H9 (cell line): Measurements from ENCODE around the gene CCL27. TPM values are rescaled to one million over a fixed set of nuclear protein-coding genes. Genes with fewer than 3 reads are reported as not detected.

Experiments used
- DNase-seq: peaks from one replicate; pipeline ENCODE4 v3.0.0-alpha.2; 2017
- H2AFZ ChIP-seq: one replicate; pipeline ENCODE4 v1.6.1; 2013; ENCODE audit warnings: mild to moderate bottlenecking, low read length, control low read depth, moderate library complexity
- H2AK5ac ChIP-seq: 2 replicates; pipeline ENCODE4 v1.6.1; 2013; ENCODE audit warnings: low read length, control low read depth, mixed read lengths; ENCODE audit not compliant: insufficient read length
- H2BK120ac ChIP-seq: one replicate; pipeline ENCODE4 v1.6.1; 2013; ENCODE audit warnings: low read depth, mild to moderate bottlenecking, low read length, control low read depth, inconsistent platforms; ENCODE audit not compliant: poor library complexity, severe bottlenecking
- H2BK12ac ChIP-seq: 2 replicates; pipeline ENCODE4 v1.6.1; 2013; ENCODE audit warnings: low read length, control low read depth, mixed read lengths, low read depth; ENCODE audit not compliant: insufficient read length
- H2BK15ac ChIP-seq: 2 replicates; pipeline ENCODE4 v1.6.1; 2013; ENCODE audit warnings: low read depth, low read length, control low read depth
- H2BK20ac ChIP-seq: one replicate; pipeline ENCODE4 v1.6.1; 2013; ENCODE audit warnings: low read depth, mild to moderate bottlenecking, low read length, control low read depth, inconsistent platforms; ENCODE audit not compliant: poor library complexity, severe bottlenecking
- H2BK5ac ChIP-seq: 2 replicates; pipeline ENCODE4 v1.6.1; 2013; ENCODE audit warnings: low read length, control low read depth, mixed read lengths; ENCODE audit not compliant: insufficient read length
- H3K14ac ChIP-seq: 2 replicates; pipeline ENCODE4 v1.6.1; 2013; ENCODE audit warnings: low read length, control low read depth; ENCODE audit not compliant: insufficient read depth
- H3K18ac ChIP-seq: 2 replicates; pipeline ENCODE4 v1.6.1; 2013; ENCODE audit warnings: low read depth, mild to moderate bottlenecking, mixed read lengths, low read length, control low read depth; ENCODE audit not compliant: insufficient read length
- H3K23ac ChIP-seq: 2 replicates; pipeline ENCODE4 v1.6.1; 2013; ENCODE audit warnings: low read length, control low read depth, mixed read lengths, low read depth; ENCODE audit not compliant: insufficient read length
- H3K23me2 ChIP-seq: 2 replicates; pipeline ENCODE4 v1.6.1; 2013; ENCODE audit warnings: low read depth, mild to moderate bottlenecking, mixed read lengths, low read length, control low read depth; ENCODE audit not compliant: insufficient read length, poor library complexity, severe bottlenecking
- H3K27ac ChIP-seq: 2 replicates; pipeline ENCODE4 v1.5.1; 2013; ENCODE audit warnings: low read length, control low read depth, mixed read lengths, low read depth; ENCODE audit not compliant: insufficient read length
- H3K27me3 ChIP-seq: 2 replicates; pipeline ENCODE4 v1.6.1; 2013; ENCODE audit warnings: low read length, control low read depth, inconsistent platforms; ENCODE audit not compliant: insufficient read depth
- H3K4ac ChIP-seq: 2 replicates; pipeline ENCODE4 v1.6.1; 2013; ENCODE audit warnings: low read depth, mild to moderate bottlenecking, control low read depth, inconsistent platforms, low read length, moderate library complexity
- H3K4me1 ChIP-seq: 2 replicates; pipeline ENCODE4 v1.6.1; 2013; ENCODE audit warnings: low read length, control low read depth, inconsistent platforms; ENCODE audit not compliant: insufficient read depth
- H3K4me2 ChIP-seq: 2 replicates; pipeline ENCODE4 v1.6.1; 2013; ENCODE audit warnings: low read length, control low read depth, mixed read lengths; ENCODE audit not compliant: insufficient read length, insufficient read depth
- H3K56ac ChIP-seq: 2 replicates; pipeline ENCODE4 v1.6.1; 2013; ENCODE audit warnings: low read depth, mild to moderate bottlenecking, mixed read lengths, low read length, control low read depth; ENCODE audit not compliant: insufficient read length
- H3K79me1 ChIP-seq: 2 replicates; pipeline ENCODE4 v1.6.1; 2013; ENCODE audit warnings: low read depth, mild to moderate bottlenecking, moderate library complexity, low read length, control low read depth, inconsistent platforms; ENCODE audit not compliant: insufficient read depth, poor library complexity, severe bottlenecking
- H3K79me2 ChIP-seq: 2 replicates; pipeline ENCODE4 v1.6.1; 2013; ENCODE audit warnings: low read length, control low read depth, inconsistent platforms; ENCODE audit not compliant: insufficient read depth
- H3K9ac ChIP-seq: 2 replicates; pipeline ENCODE4 v1.6.1; 2013; ENCODE audit warnings: low read length, control low read depth, mixed read lengths; ENCODE audit not compliant: insufficient read length; ENCODE audit errors: extremely low read depth
- H3K9me3 ChIP-seq: one replicate; pipeline ENCODE4 v1.6.1; 2013; ENCODE audit warnings: low read depth, low read length, inconsistent platforms; ENCODE audit not compliant: control insufficient read depth
- H3T11ph ChIP-seq: one replicate; pipeline ENCODE4 v1.6.1; 2013; ENCODE audit warnings: mild to moderate bottlenecking, low read length, control low read depth, inconsistent platforms
- H4K20me1 ChIP-seq: one replicate; pipeline ENCODE4 v1.6.1; 2013; ENCODE audit not compliant: control insufficient read depth, insufficient read length, insufficient read depth
- H4K5ac ChIP-seq: 2 replicates; pipeline ENCODE4 v1.6.1; 2013; ENCODE audit warnings: low read depth, mild to moderate bottlenecking, mixed read lengths, low read length, control low read depth; ENCODE audit not compliant: insufficient read length
- H4K8ac ChIP-seq: replicated peaks from 2 replicates; pipeline ENCODE4 v1.6.1; 2013; ENCODE audit warnings: low read length, control low read depth, mixed read lengths, low read depth; ENCODE audit not compliant: insufficient read length
- H4K91ac ChIP-seq: 2 replicates; pipeline ENCODE4 v1.6.1; 2013; ENCODE audit warnings: low read depth, mild to moderate bottlenecking, moderate library complexity, mixed read lengths, low read length, control low read depth; ENCODE audit not compliant: insufficient read length
- H3K27ac Mint-ChIP-seq, 3 experiments: 2 replicates in 2 of 3; 3 replicates in 1 of 3; pipeline ENCODE4 v1.8.0; 2020 to 2021; ENCODE audit warnings: mixed read lengths in 3 of 3, mild to moderate bottlenecking in 1 of 3, moderate library complexity in 1 of 3
- H3K27me3 Mint-ChIP-seq: 2 replicates; pipeline ENCODE4 v1.8.0; 2021; ENCODE audit warnings: low read depth, mild to moderate bottlenecking, moderate library complexity, mixed read lengths
- H3K36me3 Mint-ChIP-seq, 3 experiments: 2 replicates in 2 of 3; 3 replicates in 1 of 3; pipeline ENCODE4 v1.8.0; 2020 to 2021; ENCODE audit warnings: low read depth in 3 of 3, mixed read lengths in 3 of 3; ENCODE audit not compliant: insufficient read depth in 1 of 3
- H3K4me1 Mint-ChIP-seq, 2 experiments: 2 replicates each; pipeline ENCODE4 v1.8.0; 2020; ENCODE audit warnings: mixed read lengths in 2 of 2
- H3K4me3 Mint-ChIP-seq, 2 experiments: 2 replicates in 1 of 2; 3 replicates in 1 of 2; pipeline ENCODE4 v1.8.0; 2020 to 2021; ENCODE audit warnings: mild to moderate bottlenecking in 2 of 2, mixed read lengths in 2 of 2, moderate library complexity in 1 of 2
- H3K9me3 Mint-ChIP-seq, 2 experiments: 2 replicates in 1 of 2; 3 replicates in 1 of 2; pipeline ENCODE4 v1.8.0; 2020; ENCODE audit warnings: mild to moderate bottlenecking in 2 of 2, mixed read lengths in 2 of 2, moderate library complexity in 1 of 2
- WGBS: extraction: QIAGEN DNeasy Blood & Tissue Kit; methylation state at CpG from one replicate; pipeline ENCODE4 v1.1.7; 2013; ENCODE audit warnings: missing lambda C conversion rate, low lambda C conversion rate, mixed read lengths; ENCODE audit not compliant: insufficient read length; ENCODE audit errors: extremely low coverage; 5-methylcytosine and 5-hydroxymethylcytosine counted together
- total RNA-seq: library from RNA; stranded (reverse); gene quantifications from 2 replicates; pipeline ENCODE4 v1.2.1, GENCODE V29; 2021
- TF ChIP-seq, protein P1 (sequence below): fragments of 200-600 bp; sonication (generic); conservative IDR thresholded peaks from 3 replicates; pipeline ENCODE4 v1.8.0; 2021; ENCODE audit warnings: antibody characterized with exemption, mild to moderate bottlenecking

The CCL27 gene
- total RNA-seq, 1 experiment from 2014 or later = 0.28 TPM

- Histone ChIP-seq H3K9me3 (no peaks in the 10 kb centered on the region), H2AK5ac (no peak overlapping the region), H3K18ac (no peak overlapping the region), H3K79me1 (no peaks in the 10 kb centered on the region), H3K9ac (no peak overlapping the region), H2BK12ac (no peak overlapping the region), H3K23me2 (peaks cover 16% of the 10 kb centered on the region), H2AFZ (no peak overlapping the region), H2BK15ac (no peak overlapping the region), H3K14ac (no peak overlapping the region), H3K56ac (no peak overlapping the region), H2BK120ac (no peak overlapping the region), H3T11ph (no peak overlapping the region), H2BK20ac (no peak overlapping the region), H3K4ac (no peak overlapping the region), H2BK5ac (no peak overlapping the region), H3K27me3 (peaks cover 43% of the 10 kb centered on the region), H3K27ac (no peak overlapping the region), H3K4me2 (no peak overlapping the region), H3K4me1 (0 out of 2 replicates have a peak, but pooled peaks cover 3% of the 10 kb centered on the region), H4K20me1 (no peaks in the 10 kb centered on the region), H3K79me2 (no peaks in the 10 kb centered on the region), H4K5ac (no peak overlapping the region), H4K8ac (no peak overlapping the region), H3K23ac (no peak overlapping the region), H4K91ac (no peak overlapping the region)
- TF ChIP-seq, protein P1, sequence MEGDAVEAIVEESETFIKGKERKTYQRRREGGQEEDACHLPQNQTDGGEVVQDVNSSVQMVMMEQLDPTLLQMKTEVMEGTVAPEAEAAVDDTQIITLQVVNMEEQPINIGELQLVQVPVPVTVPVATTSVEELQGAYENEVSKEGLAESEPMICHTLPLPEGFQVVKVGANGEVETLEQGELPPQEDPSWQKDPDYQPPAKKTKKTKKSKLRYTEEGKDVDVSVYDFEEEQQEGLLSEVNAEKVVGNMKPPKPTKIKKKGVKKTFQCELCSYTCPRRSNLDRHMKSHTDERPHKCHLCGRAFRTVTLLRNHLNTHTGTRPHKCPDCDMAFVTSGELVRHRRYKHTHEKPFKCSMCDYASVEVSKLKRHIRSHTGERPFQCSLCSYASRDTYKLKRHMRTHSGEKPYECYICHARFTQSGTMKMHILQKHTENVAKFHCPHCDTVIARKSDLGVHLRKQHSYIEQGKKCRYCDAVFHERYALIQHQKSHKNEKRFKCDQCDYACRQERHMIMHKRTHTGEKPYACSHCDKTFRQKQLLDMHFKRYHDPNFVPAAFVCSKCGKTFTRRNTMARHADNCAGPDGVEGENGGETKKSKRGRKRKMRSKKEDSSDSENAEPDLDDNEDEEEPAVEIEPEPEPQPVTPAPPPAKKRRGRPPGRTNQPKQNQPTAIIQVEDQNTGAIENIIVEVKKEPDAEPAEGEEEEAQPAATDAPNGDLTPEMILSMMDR = no peak
- Mint-ChIP-seq H3K36me3 (no peaks in the 10 kb centered on the region; a peak in 2 of 7 replicates), H3K27me3 (peaks cover 67% of the 10 kb centered on the region), H3K4me3 (no peak overlapping the region), H3K27ac (no peak overlapping the region), H3K4me1 (peaks cover 17 to 34% of the 10 kb centered on the region in 2 experiments), H3K9me3 (peaks cover 0 to 6% of the 10 kb centered on the region in 2 experiments; a peak in 2 of 5 replicates)
- no peak for DNase-seq
- WGBS = no CpG with 5 or more reads among the region's 39 CpGs
These were observed 37.8 kb downstream of the CCL27 start for GRCh38 chr9:34624475-34625185.
